Transverse colon (tissue), 4 donors: ENCODE results near the gene DGKG. TPM values are rescaled to one million over a fixed set of nuclear protein-coding genes. Genes with fewer than 3 reads are reported as not detected.

ENCODE experiments used
- DNase-seq: peaks from one replicate; pipeline ENCODE4 v3.0.0-alpha.2; 2019
- H3K27ac ChIP-seq, 4 donors: fragments of 200-600 bp; sonication (generic); 2 replicates each; pipeline ENCODE4 v1.5.1; 2016 to 2018; ENCODE audit warnings: inconsistent platforms in 4 of 4
- H3K27me3 ChIP-seq: fragments of 200-600 bp; sonication (generic); 2 replicates; pipeline ENCODE4 v1.5.1; 2017; ENCODE audit warnings: inconsistent platforms
- H3K36me3 ChIP-seq, 4 donors: fragments of 200-600 bp; sonication (generic); 2 replicates each; pipeline ENCODE4 v1.5.1; 2017 to 2019; ENCODE audit warnings: inconsistent platforms in 4 of 4
- H3K4me1 ChIP-seq, 4 donors: fragments of 200-600 bp; sonication (generic); 2 replicates each; pipeline ENCODE4 v1.5.1; 2017 to 2020; ENCODE audit warnings: inconsistent platforms in 4 of 4
- H3K4me3 ChIP-seq, 4 donors: fragments of 200-600 bp; sonication (generic); 1 replicate in 1 of 4; 2 replicates in 3 of 4; pipeline versions ENCODE4 v1.5.1 to v1.6.1; 2017 to 2019; ENCODE audit warnings: inconsistent platforms in 4 of 4
- H3K9me3 ChIP-seq, 2 donors: fragments of 200-600 bp; sonication (generic); 2 replicates each; pipeline ENCODE4 v1.5.1; 2017 to 2019; ENCODE audit warnings: inconsistent platforms in 2 of 2
- EP300 ChIP-seq: sonication (generic); formaldehyde crosslinking; IDR thresholded peaks from one replicate; pipeline ENCODE4 v1.6.1; 2017; ENCODE audit warnings: antibody characterized with exemption, low read depth
- POLR2A ChIP-seq: fragments of 450-650 bp; IDR thresholded peaks from one replicate; pipeline ENCODE4 v1.6.1; 2016; ENCODE audit warnings: antibody characterized with exemption, mild to moderate bottlenecking, moderate library complexity
- POLR2AphosphoS5 ChIP-seq, 3 donors: sonication (generic); formaldehyde crosslinking; IDR thresholded peaks; one replicate each; pipeline ENCODE4 v1.6.1; 2016; ENCODE audit warnings: antibody characterized with exemption in 3 of 3
- WGBS, 2 donors: methylation state at CpG; one replicate each; pipeline ENCODE4 v1.1.5; 2018; ENCODE audit warnings: low coverage in 1 of 2; 5-methylcytosine and 5-hydroxymethylcytosine counted together
- in situ Hi-C, 4 donors: fragments of 200-750 bp; cut with MboI; loops; one replicate each; pipeline versions ENCODE4 v1.15.0 to v1.15.1; 2017; ENCODE audit warnings: low sequenced_read_pairs in 3 of 4, low pct_ligation_motif_present in 1 of 4, low pct_unique_long_range_greater_than_20kb in 1 of 4
- intact Hi-C: fragments of 100-400 bp; cut with DNase I; formaldehyde crosslinking; loops from one replicate; pipeline ENCODE4 v1.15.1; 2023; ENCODE audit warnings: low total_unique reads
- total RNA-seq, 4 donors: library from RNA; depleted of rRNA; stranded (reverse); fragments of >200 nt; gene quantifications; one replicate each; pipeline ENCODE4 v1.1.0, GENCODE V29; 2016
- TF ChIP-seq, protein P1 (sequence below), 5 experiments: fragments of 200-600 bp in 3 of 5; fragments of 450-650 bp in 2 of 5; sonication (generic) in 3 of 5; IDR thresholded peaks; 1 replicate in 2 of 5; 2 replicates in 3 of 5; pipeline ENCODE4 v1.5.1; 2016 to 2017; ENCODE audit warnings: antibody characterized with exemption in 5 of 5, inconsistent platforms in 3 of 5, mild to moderate bottlenecking in 2 of 5, moderate library complexity in 1 of 5

DGKG gene
- total RNA-seq, 4 donors from 2014 or later, result 1.00 to 2.9 (median 1.8) TPM

DNA sequence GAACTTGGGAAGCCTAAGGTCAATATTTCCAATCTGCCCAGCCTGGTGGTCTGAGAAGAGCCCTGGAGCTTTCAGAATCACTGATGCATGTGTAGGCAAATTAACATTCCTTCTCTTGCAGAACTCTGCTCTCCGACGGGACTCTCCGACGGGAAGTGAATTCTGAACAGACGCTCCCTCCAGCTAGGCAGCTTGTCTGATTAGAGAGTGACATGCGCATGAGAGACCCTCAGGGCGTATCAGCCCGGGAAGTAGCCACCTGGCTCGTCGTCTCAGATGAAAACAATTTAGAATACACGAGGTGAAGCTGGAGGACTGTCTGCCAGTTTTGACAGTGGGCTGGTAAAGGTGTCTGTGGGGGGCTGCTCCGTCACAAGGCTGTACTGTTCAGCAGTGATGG, 103.1 kb downstream of the DGKG start:
- H3K4me3 ChIP-seq, result no peak overlapping the region
- in situ Hi-C loops, result loop anchor here (5.0 to 25.0 kb wide), 4 partner anchors 272 to 286 kb away; partner anchors contain the start of gene CRYGS (in 1 of the 4)
- 20 to 65% methylated on average over 1 to 12 of the region's 12 CpGs for WGBS, 2 donors
- DNase-seq, result no peak
- H3K27me3 ChIP-seq, result no peaks in the 10 kb centered on the region
- no peaks in the 10 kb centered on the region for H3K9me3 ChIP-seq
- TF ChIP-seq EP300 (no peak), POLR2AphosphoS5 (IDR thresholded peaks at IDR 0.05) (no peak), POLR2A (no peak)
- TF ChIP-seq, protein P1, sequence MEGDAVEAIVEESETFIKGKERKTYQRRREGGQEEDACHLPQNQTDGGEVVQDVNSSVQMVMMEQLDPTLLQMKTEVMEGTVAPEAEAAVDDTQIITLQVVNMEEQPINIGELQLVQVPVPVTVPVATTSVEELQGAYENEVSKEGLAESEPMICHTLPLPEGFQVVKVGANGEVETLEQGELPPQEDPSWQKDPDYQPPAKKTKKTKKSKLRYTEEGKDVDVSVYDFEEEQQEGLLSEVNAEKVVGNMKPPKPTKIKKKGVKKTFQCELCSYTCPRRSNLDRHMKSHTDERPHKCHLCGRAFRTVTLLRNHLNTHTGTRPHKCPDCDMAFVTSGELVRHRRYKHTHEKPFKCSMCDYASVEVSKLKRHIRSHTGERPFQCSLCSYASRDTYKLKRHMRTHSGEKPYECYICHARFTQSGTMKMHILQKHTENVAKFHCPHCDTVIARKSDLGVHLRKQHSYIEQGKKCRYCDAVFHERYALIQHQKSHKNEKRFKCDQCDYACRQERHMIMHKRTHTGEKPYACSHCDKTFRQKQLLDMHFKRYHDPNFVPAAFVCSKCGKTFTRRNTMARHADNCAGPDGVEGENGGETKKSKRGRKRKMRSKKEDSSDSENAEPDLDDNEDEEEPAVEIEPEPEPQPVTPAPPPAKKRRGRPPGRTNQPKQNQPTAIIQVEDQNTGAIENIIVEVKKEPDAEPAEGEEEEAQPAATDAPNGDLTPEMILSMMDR (IDR thresholded peaks at IDR 0.05), result no peak
- no peak overlapping the region for H3K27ac ChIP-seq
- intact Hi-C loops, result no loop called here
- H3K36me3 ChIP-seq, result no peaks in the 10 kb centered on the region
- peaks cover 0 to 6% (median 0%) of the 10 kb centered on the region in 4 donors for H3K4me1 ChIP-seq

- in situ Hi-C loops, result loop anchor here (5.0 to 25.0 kb wide), 4 partner anchors 271 to 287 kb away; partner anchors contain the start of gene CRYGS (in 1 of the 4)
- no peaks in the 10 kb centered on the region for H3K27me3 ChIP-seq
- peaks cover 0 to 6% (median 0%) of the 10 kb centered on the region in 4 donors for H3K4me1 ChIP-seq
- no peaks in the 10 kb centered on the region for H3K9me3 ChIP-seq
- 71 to 83% methylated on average over 2 to 6 of the region's 6 CpGs for WGBS, 2 donors
- H3K27ac ChIP-seq, result no peak overlapping the region
- intact Hi-C loops, result loop anchor here (2.0 kb wide), 1 partner anchor 285 kb away; no protein-coding TSS in a partner anchor
- TF ChIP-seq EP300, result no peak
- TF ChIP-seq, protein P1 (IDR thresholded peaks at IDR 0.05), result no peak
- no peak for TF ChIP-seq POLR2A
- no peaks in the 10 kb centered on the region for H3K36me3 ChIP-seq
- no peak for DNase-seq
- no peak overlapping the region for H3K4me3 ChIP-seq
These were observed 104.2 kb downstream of the DGKG start for GRCh38 chr3:186257866-186258265.

DNA sequence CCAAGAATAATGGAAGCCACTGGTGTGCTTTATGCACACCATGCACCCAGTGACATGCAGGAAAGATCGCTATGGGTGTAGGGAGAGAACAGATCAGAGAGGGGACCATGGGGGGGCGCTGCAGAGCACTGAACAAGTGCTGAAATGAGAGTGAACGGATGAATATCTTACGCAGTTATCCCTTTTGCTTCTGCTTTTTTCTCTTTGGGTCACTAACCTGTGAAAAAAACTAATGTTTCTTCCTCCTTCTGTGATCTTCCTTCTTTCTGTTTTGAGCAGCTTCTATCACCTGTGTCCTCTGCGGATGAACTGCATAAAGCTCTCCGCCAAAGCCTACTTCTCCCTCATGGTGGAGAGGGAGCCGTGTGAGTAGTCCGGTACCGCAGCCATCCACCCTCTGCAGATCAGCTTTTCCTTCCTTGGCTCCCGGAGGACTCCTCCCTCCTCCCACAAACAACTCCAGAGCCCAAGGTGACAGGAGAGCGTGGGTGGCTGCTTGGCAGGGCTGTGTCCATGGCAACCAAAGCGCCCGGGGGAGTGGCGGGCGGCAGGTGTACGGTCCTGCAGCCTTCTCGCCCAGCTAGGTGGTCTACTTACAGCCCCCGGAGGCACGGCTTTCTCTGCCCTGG, 106.2 kb downstream of the DGKG start:
- intact Hi-C loops, result loop anchor here (2.0 kb wide), 1 partner anchor 287 kb away; no protein-coding TSS in a partner anchor
- H3K4me1 ChIP-seq, result peaks cover 0 to 6% (median 0%) of the 10 kb centered on the region in 4 donors
- H3K27me3 ChIP-seq, result no peaks in the 10 kb centered on the region
- no peaks in the 10 kb centered on the region for H3K36me3 ChIP-seq
- in situ Hi-C loops, result loop anchor here (5.0 to 25.0 kb wide), 4 partner anchors 269 to 289 kb away; partner anchors contain the start of gene CRYGS (in 1 of the 4)
- no peak for TF ChIP-seq EP300
- TF ChIP-seq, protein P1 (IDR thresholded peaks at IDR 0.05), result peak in 2 of 5 experiments; percentile 6 to 8
- peak; percentile 41 for DNase-seq
- no peaks in the 10 kb centered on the region for H3K9me3 ChIP-seq
- H3K4me3 ChIP-seq, result no peak overlapping the region
- 50 to 52% methylated on average over 6 to 19 of the region's 19 CpGs for WGBS, 2 donors
- H3K27ac ChIP-seq, result no peak overlapping the region

GRCh38 chr3:186254676-186255650, 107.1 kb downstream of the DGKG start:
- Histone ChIP-seq H3K4me1 (peaks cover 0 to 6% (median 0%) of the 10 kb centered on the region in 4 donors), H3K9me3 (no peaks in the 10 kb centered on the region), H3K27ac (no peak overlapping the region), H3K27me3 (no peaks in the 10 kb centered on the region), H3K4me3 (no peak overlapping the region), H3K36me3 (no peaks in the 10 kb centered on the region)
- DNase-seq, result peak; percentile 14
- TF ChIP-seq EP300, result no peak
- TF ChIP-seq POLR2AphosphoS5 (IDR thresholded peaks at IDR 0.05), result no peak
- TF ChIP-seq, protein P1 (IDR thresholded peaks at IDR 0.05), result no peak
- TF ChIP-seq POLR2A, result no peak
- in situ Hi-C loops, result loop anchor here (5.0 to 25.0 kb wide), 4 partner anchors 268 to 290 kb away; partner anchors contain the start of gene CRYGS (in 1 of the 4)
- 61 to 68% methylated on average over 9 to 17 of the region's 17 CpGs for WGBS, 2 donors
- intact Hi-C loops, result no loop called here
